ENCODE results near the gene MED13L.

MED13L gene

GRCh38 chr12:116077431-116077830 is 200.1 kb downstream of the MED13L start:
- no peak for DNase-seq

GRCh38 chr12:116076399-116076798 is 201.1 kb downstream of the MED13L start:
- DNase-seq: no peak

DNA sequence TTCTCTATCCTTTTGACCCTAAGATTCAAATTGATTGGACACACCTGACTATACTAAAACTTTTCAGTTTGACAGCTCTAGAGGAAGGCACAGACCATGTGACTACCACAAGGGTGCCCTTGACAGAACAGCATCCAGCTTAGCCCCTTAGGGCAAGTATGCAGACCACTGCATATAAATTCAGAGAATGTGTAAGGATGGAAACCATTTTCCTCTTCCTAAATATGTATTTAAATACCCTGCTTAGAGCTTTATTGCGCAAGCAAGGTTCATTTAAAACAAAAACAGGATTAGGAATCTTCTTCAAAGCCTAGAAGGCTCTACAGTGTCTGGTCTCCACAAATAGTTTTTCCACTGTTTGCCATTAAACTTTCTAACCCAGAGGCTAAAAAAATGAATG is 202.8 kb downstream of the MED13L start:
- no peak for DNase-seq

- DNase-seq: no peak
These were observed 205.8 kb downstream of the MED13L start for GRCh38 chr12:116071555-116072230.

GRCh38 chr12:116070444-116070843 is 207.0 kb downstream of the MED13L start:
- no peak for DNase-seq

GRCh38 chr12:116069943-116070342 is 207.6 kb downstream of the MED13L start:
- no peak for DNase-seq

- DNase-seq: no peak
These were observed 208.6 kb downstream of the MED13L start for GRCh38 chr12:116068853-116069252.

GRCh38 chr12:116068371-116068770 is 209.1 kb downstream of the MED13L start:
- no peak for DNase-seq

DNA sequence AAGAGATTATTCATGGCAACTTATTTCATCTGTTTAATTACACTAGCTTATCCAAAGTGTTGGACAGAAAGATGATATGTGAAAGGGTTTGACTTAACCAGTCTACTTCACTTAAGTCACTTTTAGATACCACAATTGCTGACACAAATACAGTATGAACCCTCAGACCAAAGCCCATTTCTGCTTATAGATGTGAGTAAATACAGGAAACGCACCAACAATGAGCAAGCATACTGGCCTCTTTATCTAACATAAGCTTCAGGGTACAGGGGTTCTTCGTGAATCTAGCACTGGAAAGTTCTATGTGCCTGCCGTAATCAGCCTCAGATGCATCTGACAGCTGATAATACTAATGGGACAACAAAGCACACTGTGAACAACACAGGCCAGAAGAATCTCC is 209.6 kb downstream of the MED13L start:
- no peak for DNase-seq

- DNase-seq: peak; percentile 39
These were observed 210.9 kb downstream of the MED13L start for GRCh38 chr12:116066381-116067230.

DNA sequence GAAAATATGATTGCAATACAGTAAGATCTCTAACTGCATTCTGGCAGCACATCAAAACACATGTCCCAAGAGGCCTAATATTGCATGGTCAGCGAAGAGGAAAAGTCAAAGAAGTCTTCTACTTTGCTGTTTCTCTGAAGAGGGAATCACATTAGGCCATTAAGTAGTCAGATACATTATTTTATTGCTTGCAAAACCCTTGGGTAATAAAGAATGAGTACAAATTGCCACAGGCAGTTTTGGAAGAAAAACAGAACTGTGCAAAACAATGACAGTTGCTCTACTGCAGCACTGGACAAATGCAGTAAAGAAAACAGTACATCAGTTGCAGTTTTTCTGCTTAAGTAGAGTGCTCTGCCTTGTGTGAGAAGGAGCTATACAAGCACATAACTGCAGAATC is 211.9 kb downstream of the MED13L start:
- DNase-seq: no peak

DNA sequence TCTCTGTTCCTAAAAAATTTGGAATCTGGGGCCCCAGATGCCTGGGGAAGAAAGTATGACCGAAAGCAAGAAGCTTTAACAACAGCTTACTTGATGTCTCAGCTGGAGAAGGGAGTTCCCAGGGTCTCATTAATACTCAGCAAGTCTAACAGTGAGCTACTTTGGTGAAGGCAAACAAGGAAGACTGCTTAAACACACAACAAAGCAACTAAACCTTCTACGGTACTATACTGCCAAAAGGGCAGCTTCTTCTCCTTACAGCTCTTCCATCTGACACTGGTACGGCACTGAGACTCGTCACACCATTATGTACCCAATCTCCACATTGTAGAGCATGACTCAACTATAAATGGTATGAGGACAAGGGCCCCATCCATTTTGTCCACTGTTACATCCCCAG is 213.0 kb downstream of the MED13L start:
- no peak for DNase-seq

- no peak for DNase-seq
These were observed 214.8 kb downstream of the MED13L start for GRCh38 chr12:116062698-116063097.

- no peak for DNase-seq
These were observed 216.7 kb downstream of the MED13L start for GRCh38 chr12:116060764-116061163.

DNA sequence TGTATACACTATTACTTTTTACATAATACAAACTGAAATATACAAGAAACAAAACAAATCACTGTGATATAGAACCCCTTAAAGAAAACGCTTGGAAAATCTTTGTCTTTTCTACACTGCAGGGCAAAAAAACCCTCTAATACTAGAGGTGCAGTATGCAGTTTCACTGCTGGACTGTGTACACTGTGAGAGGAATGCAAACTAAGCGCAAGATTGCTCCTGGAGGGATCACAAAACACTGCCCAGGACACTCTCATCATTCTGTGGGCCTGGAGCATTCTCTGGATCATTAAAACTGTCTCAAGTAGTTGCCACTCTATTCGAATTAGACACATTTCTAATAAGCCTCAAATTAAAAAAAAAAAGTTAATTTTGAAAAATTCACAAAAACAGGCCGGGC is 217.6 kb downstream of the MED13L start:
- DNase-seq: no peak

GRCh38 chr12:116058574-116058973 is 218.9 kb downstream of the MED13L start:
- no peak for DNase-seq

GRCh38 chr12:116057356-116057755 is 220.1 kb downstream of the MED13L start:
- DNase-seq: no peak

- DNase-seq: no peak
These were observed 221.4 kb downstream of the MED13L start for GRCh38 chr12:116055895-116056607.

DNA sequence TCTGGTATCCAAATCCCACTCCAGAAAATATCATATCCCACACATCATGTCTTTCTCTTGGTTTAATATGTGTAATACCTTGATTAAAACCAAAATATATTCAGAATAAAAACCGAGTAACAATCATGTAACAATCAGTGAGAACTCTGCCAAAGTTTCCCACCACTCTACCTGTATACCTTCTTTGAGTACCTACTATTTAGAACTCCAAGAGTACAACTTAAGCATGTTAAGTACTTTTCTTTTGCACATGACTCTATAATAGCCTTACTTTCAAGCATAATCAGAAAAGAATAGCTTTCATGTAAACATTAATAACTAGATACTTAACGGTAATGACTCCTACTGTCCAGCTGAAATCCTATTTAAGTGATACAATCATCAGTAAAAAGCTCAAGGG is 223.2 kb downstream of the MED13L start:
- DNase-seq: no peak

GRCh38 chr12:116053479-116054200 is 223.9 kb downstream of the MED13L start:
- DNase-seq: peak; percentile 71

GRCh38 chr12:116050275-116050674 is 227.2 kb downstream of the MED13L start:
- DNase-seq: no peak

GRCh38 chr12:116048879-116049278 is 228.6 kb downstream of the MED13L start:
- DNase-seq: no peak

DNA sequence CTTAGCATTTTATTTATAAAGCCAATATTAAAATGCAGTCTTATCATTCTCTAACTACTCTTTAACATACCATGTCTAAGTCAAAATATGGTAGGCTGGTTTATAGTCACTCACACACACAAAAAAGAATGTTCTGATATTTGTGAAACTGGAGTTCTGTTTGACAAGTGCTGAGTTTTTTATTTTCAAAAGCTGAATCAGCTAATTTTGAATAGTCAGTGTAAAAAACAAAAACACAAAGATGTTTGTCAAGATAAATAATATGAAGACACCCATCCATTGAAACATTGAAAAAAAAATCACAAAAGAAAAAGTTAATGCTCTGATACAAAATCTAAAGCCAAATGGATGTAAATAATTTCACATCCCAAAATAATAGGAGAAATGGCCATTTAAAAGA is 231.5 kb downstream of the MED13L start:
- no peak for DNase-seq

Data from HCEC 1CT (cell line).